HEK293T (cell line): ENCODE results near the gene AMFR.

Experiments
- CTCF ChIA-PET: fragments of 350-600 bp; formaldehyde crosslinking; extraction: SDS; loops from one replicate; lab custom pipeline; 2021; ENCODE audit warnings: antibody characterized with exemption, inconsistent platforms; lab: Yijun Ruan, JAX
- POLR2A ChIA-PET: fragments of 350-600 bp; formaldehyde crosslinking; extraction: SDS; loops from one replicate; lab custom pipeline; 2020; ENCODE audit warnings: antibody characterized with exemption, inconsistent platforms; lab: Yijun Ruan, JAX
- DNase-seq: peaks from one replicate; pipeline ENCODE4 v3.0.0; 2012; ENCODE audit warnings: mixed read lengths; ENCODE audit errors: extremely low spot score
- ARNT ChIP-seq: fragments of 450-650 bp; IDR thresholded peaks from 2 replicates; pipeline ENCODE4 v1.6.1; 2017; ENCODE audit warnings: mild to moderate bottlenecking
- BHLHE40 ChIP-seq: fragments of 450-650 bp; IDR thresholded peaks from 2 replicates; pipeline ENCODE4 v1.6.1; 2016; ENCODE audit warnings: mild to moderate bottlenecking, moderate library complexity, borderline replicate concordance
- CTBP1 ChIP-seq: fragments of 450-650 bp; IDR thresholded peaks from 2 replicates; pipeline ENCODE4 v1.6.1; 2016; ENCODE audit warnings: borderline replicate concordance
- ELF4 ChIP-seq: fragments of 450-650 bp; IDR thresholded peaks from 2 replicates; pipeline ENCODE4 v1.6.1; 2017; ENCODE audit warnings: antibody characterized with exemption
- FOXA1 ChIP-seq: fragments of 450-650 bp; IDR thresholded peaks from 2 replicates; pipeline ENCODE4 v1.6.1; 2016; ENCODE audit warnings: mild to moderate bottlenecking
- FOXK2 ChIP-seq: fragments of 450-650 bp; IDR thresholded peaks from 2 replicates; pipeline ENCODE4 v1.6.1; 2016; ENCODE audit warnings: mild to moderate bottlenecking
- FOXM1 ChIP-seq: fragments of 450-650 bp; IDR thresholded peaks from 2 replicates; pipeline ENCODE4 v1.6.1; 2017; ENCODE audit warnings: mild to moderate bottlenecking, borderline replicate concordance
- HDGF ChIP-seq: fragments of 450-650 bp; IDR thresholded peaks from 2 replicates; pipeline ENCODE4 v1.6.1; 2017; ENCODE audit warnings: antibody characterized with exemption, borderline replicate concordance
- L3MBTL2 ChIP-seq: fragments of 450-650 bp; conservative IDR thresholded peaks from 2 replicates; pipeline ENCODE4 v1.6.1; 2016; ENCODE audit warnings: mild to moderate bottlenecking
- LEF1 ChIP-seq: fragments of 450-650 bp; IDR thresholded peaks from 2 replicates; pipeline ENCODE4 v1.6.1; 2017; ENCODE audit warnings: mild to moderate bottlenecking, borderline replicate concordance
- NFRKB ChIP-seq: fragments of 450-650 bp; IDR thresholded peaks from 2 replicates; pipeline ENCODE4 v1.6.1; 2016; ENCODE audit warnings: mild to moderate bottlenecking, moderate library complexity
- PKNOX1 ChIP-seq: fragments of 450-650 bp; IDR thresholded peaks from 2 replicates; pipeline ENCODE4 v1.6.1; 2016
- SP1 ChIP-seq: fragments of 450-650 bp; IDR thresholded peaks from 2 replicates; pipeline ENCODE4 v1.6.1; 2017
- SUZ12 ChIP-seq: fragments of 450-650 bp; IDR thresholded peaks from 2 replicates; pipeline ENCODE4 v1.6.1; 2016; ENCODE audit warnings: mild to moderate bottlenecking
- TARDBP ChIP-seq: fragments of 450-650 bp; IDR thresholded peaks from 2 replicates; pipeline ENCODE4 v1.6.1; 2016
- ZNF384 ChIP-seq: fragments of 450-650 bp; IDR thresholded peaks from 2 replicates; pipeline ENCODE4 v1.6.1; 2016

Gene AMFR

GRCh38 chr16:56351481-56351880 lies 73.9 kb downstream of the AMFR start:
- no peak for DNase-seq
- no peak for TF ChIP-seq CTBP1
- no peak for TF ChIP-seq ARNT
- no peak for TF ChIP-seq NFRKB
- TF ChIP-seq PKNOX1, result no peak
- no peak for TF ChIP-seq FOXM1
- TF ChIP-seq SP1, result no peak
- no peak for TF ChIP-seq HDGF
- POLR2A ChIA-PET, result no interaction called here
- CTCF ChIA-PET, result no interaction called here

GRCh38 chr16:56350491-56351405 lies 74.6 kb downstream of the AMFR start:
- no peak for DNase-seq
- ChIA-PET CTCF (no interaction called here), POLR2A (no interaction called here)

GRCh38 chr16:56349711-56350161 lies 75.6 kb downstream of the AMFR start:
- DNase-seq, result no peak
- CTCF ChIA-PET, result interaction anchor here (0.8 kb wide), 1 partner anchor 302 kb away, joined by 4 read pairs; no protein-coding TSS in a partner anchor
- TF ChIP-seq BHLHE40 (no peak), TARDBP (no peak), SUZ12 (no peak), L3MBTL2 (no peak), PKNOX1 (no peak), ELF4 (no peak), FOXK2 (no peak), ARNT (no peak), ZNF384 (no peak), SP1 (no peak), LEF1 (no peak), FOXA1 (no peak), CTBP1 (no peak), NFRKB (no peak), HDGF (no peak), FOXM1 (no peak)
- POLR2A ChIA-PET, result no interaction called here

More at GRCh38 chr16:56350491-56351405, 74.6 kb downstream of the AMFR start:
- TF ChIP-seq NFRKB (no peak), FOXA1 (no peak), CTBP1 (no peak), FOXK2 (no peak), ELF4 (no peak), L3MBTL2 (no peak), HDGF (no peak), SP1 (no peak), BHLHE40 (no peak), PKNOX1 (no peak), LEF1 (no peak), ARNT (no peak), FOXM1 (no peak), SUZ12 (no peak), TARDBP (no peak), ZNF384 (no peak)

- ChIA-PET CTCF (interaction anchor here (0.8 kb wide), 1 partner anchor 302 kb away, joined by 4 read pairs; no protein-coding TSS in a partner anchor), POLR2A (no interaction called here)
- DNase-seq, result no peak
- TF ChIP-seq HDGF, result no peak
Observed at GRCh38 chr16:56349086-56349415, 76.3 kb downstream of the AMFR start.

- no peak for DNase-seq
- no peak for TF ChIP-seq ARNT
- no peak for TF ChIP-seq ZNF384
- TF ChIP-seq FOXK2, result no peak
- TF ChIP-seq SUZ12, result no peak
- no peak for TF ChIP-seq CTBP1
- TF ChIP-seq FOXM1, result no peak
- TF ChIP-seq NFRKB, result no peak
- ChIA-PET CTCF (interaction anchor here (0.8 kb wide), 1 partner anchor 301 kb away, joined by 4 read pairs; no protein-coding TSS in a partner anchor), POLR2A (no interaction called here)
Observed at GRCh38 chr16:56348168-56349085, 76.9 kb downstream of the AMFR start.
